GM13977 (cell line): ENCODE measurements around the gene NIM1K.

Experiments used
- DNase-seq: peaks from one replicate; pipeline ENCODE4 v3.0.0; 2012; ENCODE audit warnings: low spot score
- CTCF ChIP-seq: IDR thresholded peaks from 2 replicates; pipeline ENCODE4 v1.5.1; 2012; ENCODE audit warnings: mild to moderate bottlenecking, control low read depth; ENCODE audit not compliant: insufficient read depth; ENCODE audit errors: extremely low read depth, missing control alignments
- in situ Hi-C: fragments of 300-500 bp; cut with MboI; formaldehyde crosslinking; loops from one replicate; pipeline ENCODE4 v1.12.0; 2022; ENCODE audit warnings: low sequenced_read_pairs, low pct_unique_long_range_greater_than_20kb, mixed read lengths, inconsistent platforms; ENCODE audit not compliant: unreplicated experiment

Gene NIM1K

DNA sequence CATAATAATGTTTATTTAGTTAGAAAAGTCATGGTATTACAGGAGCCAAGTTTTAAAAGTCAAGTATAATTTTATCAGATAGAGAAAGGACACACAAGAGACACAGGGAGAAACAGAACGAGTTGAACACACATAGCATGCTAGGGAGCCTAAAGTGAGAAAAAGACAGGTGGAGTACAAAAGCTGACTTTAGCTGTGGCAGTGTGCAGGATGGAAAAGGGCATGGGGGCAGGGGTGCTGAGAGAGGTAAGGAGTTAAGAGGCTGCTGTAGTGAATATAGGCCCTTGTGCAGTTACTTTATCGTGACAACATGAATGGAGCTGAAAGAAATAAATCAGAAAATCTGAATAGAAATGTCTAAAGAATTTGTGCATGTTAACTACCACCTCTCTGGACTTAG lies 103.2 kb downstream of the NIM1K start:
- TF ChIP-seq CTCF, result no peak
- in situ Hi-C loops, result no loop called here
- DNase-seq, result no peak

- no peak for DNase-seq
- no peak for TF ChIP-seq CTCF
- in situ Hi-C loops, result no loop called here
These were observed 104.8 kb downstream of the NIM1K start for GRCh38 chr5:43296835-43297234.

DNA sequence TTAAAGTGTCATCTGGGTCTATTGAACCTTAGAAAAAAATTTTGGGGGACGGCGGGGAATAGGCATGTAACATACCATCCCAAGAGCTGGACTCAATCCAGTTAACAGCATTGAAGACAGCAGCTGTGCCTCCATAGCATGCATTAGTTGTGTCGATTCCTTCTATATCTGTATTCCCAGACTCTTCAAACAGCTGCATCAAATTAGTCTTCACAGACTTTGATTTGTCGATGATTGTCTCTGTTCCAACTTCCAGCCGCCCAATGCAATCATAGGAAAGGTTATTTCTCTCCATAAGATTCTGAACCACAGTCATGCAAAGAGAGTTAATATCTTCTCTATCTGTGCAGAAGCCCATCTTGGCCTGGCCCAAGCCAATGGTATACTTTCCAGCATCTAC lies 106.4 kb downstream of the NIM1K start:
- in situ Hi-C loops, result no loop called here
- no peak for TF ChIP-seq CTCF
- no peak for DNase-seq

DNA sequence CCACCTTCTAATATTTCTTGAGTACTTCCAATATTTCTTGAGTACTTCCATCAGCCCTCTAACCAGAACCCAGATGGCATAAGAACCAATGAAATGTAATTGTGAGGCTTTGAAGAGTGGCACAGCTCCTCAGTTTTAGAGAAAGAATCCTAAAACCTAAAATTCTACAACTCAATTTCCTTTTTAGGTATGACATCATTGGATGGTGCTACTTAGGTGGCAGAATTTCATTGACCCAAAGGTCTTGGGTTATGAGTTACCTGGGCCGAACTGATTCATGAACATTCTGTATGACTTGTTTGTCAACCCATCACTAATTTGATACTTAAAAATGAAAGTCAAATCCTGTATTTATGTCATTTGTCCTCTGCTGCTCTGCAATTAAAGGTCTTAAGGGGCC lies 108.1 kb downstream of the NIM1K start:
- in situ Hi-C loops, result loop anchor here (10.0 kb wide), 1 partner anchor 175 kb away; the partner anchor contains the start of gene ZNF131

DNA sequence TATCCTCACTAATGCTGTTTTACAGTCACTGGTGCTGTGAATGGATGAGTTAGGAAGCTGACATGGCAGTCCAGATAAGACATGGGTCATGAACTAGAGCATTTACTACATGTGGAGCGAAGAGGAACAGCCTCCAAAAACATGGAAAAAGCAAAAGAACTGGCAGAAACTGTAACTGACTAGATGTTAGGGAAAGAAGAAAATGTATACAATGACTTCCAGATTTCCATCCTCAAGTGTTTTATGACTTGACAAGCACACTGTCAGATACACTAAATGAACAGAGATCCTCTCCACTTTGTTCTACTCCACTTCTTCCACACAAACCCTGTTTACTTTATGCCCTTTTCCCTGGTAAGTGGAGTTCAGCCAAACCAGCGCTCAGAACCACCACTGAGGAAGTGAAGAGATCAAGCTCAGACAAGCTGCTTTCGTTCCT lies 109.6 kb downstream of the NIM1K start:
- TF ChIP-seq CTCF, result no peak

More for the DNA sequence above, 108.1 kb downstream of the NIM1K start:
- no peak for DNase-seq
- no peak for TF ChIP-seq CTCF

GRCh38 chr5:43302481-43302880 lies 110.5 kb downstream of the NIM1K start:
- no peak for TF ChIP-seq CTCF
- DNase-seq, result no peak
- in situ Hi-C loops, result loop anchor here (10.0 kb wide), 1 partner anchor 178 kb away; the partner anchor contains the start of gene ZNF131

More for the DNA sequence above, 109.6 kb downstream of the NIM1K start:
- in situ Hi-C loops, result loop anchor here (10.0 kb wide), 1 partner anchor 177 kb away; the partner anchor contains the start of gene ZNF131
- DNase-seq, result no peak
